HEK293 (cell line): ENCODE results near the gene LSMEM2.

Source experiments
- CTCF ChIA-PET: fragments of 350-600 bp; formaldehyde crosslinking; extraction: SDS; loops from one replicate; lab custom pipeline; 2021; ENCODE audit warnings: antibody characterized with exemption; lab: Yijun Ruan, JAX
- POLR2A ChIA-PET: fragments of 300-600 bp; formaldehyde crosslinking; extraction: SDS; loops from one replicate; lab custom pipeline; 2020; ENCODE audit warnings: antibody characterized with exemption, inconsistent platforms; lab: Yijun Ruan, JAX
- H3K27ac ChIP-seq: fragments of 200-500 bp; sonication (Bioruptor generic); 2 replicates; pipeline ENCODE4 v1.5.1; 2014; ENCODE audit warnings: low read depth, low read length, control low read depth, inconsistent platforms; ENCODE audit errors: extremely low read depth
- H3K36me3 ChIP-seq, 2 experiments: fragments of 200-500 bp in 1 of 2; sonication (Bioruptor generic) in 1 of 2; 1 replicate in 1 of 2; 2 replicates in 1 of 2; pipeline ENCODE4 v1.5.1; 2014 to 2017; ENCODE audit warnings: inconsistent platforms in 2 of 2, low read length in 2 of 2; ENCODE audit not compliant: control insufficient read depth in 2 of 2, insufficient read depth in 1 of 2
- H3K4me1 ChIP-seq: fragments of 200-500 bp; sonication (Bioruptor generic); 2 replicates; pipeline ENCODE4 v1.5.1; 2014; ENCODE audit warnings: mild to moderate bottlenecking, low read length, inconsistent platforms; ENCODE audit not compliant: control insufficient read depth, insufficient read depth
- H3K4me3 ChIP-seq: 2 replicates; pipeline ENCODE4 v1.5.1; 2011; ENCODE audit warnings: low read depth, mild to moderate bottlenecking, control low read depth, low read length, moderate library complexity
- H3K9me3 ChIP-seq: fragments of 200-500 bp; sonication (Bioruptor generic); 2 replicates; pipeline ENCODE4 v1.5.1; 2014; ENCODE audit warnings: low read depth, low read length, inconsistent platforms; ENCODE audit not compliant: control insufficient read depth, insufficient read depth
- GLI2 ChIP-seq: fragments of 450-650 bp; formaldehyde crosslinking; IDR thresholded peaks from 2 replicates; pipeline ENCODE4; 2017; ENCODE audit warnings: missing biosample characterization, missing genetic modification characterization, low read depth, borderline replicate concordance
- GLIS1 ChIP-seq: fragments of 450-650 bp; formaldehyde crosslinking; IDR thresholded peaks from 2 replicates; pipeline ENCODE4 v1.5.1; 2016; ENCODE audit warnings: missing biosample characterization, missing genetic modification characterization
- KLF1 ChIP-seq: fragments of 450-650 bp; formaldehyde crosslinking; IDR thresholded peaks from 2 replicates; pipeline ENCODE4 v1.5.1; 2016; ENCODE audit warnings: missing biosample characterization, missing genetic modification characterization
- KLF7 ChIP-seq: fragments of 450-650 bp; formaldehyde crosslinking; IDR thresholded peaks from 2 replicates; pipeline ENCODE4 v1.5.1; 2016; ENCODE audit warnings: missing biosample characterization, missing genetic modification characterization, borderline replicate concordance
- KLF8 ChIP-seq: fragments of 450-650 bp; formaldehyde crosslinking; IDR thresholded peaks from 2 replicates; pipeline ENCODE4 v1.5.1; 2016; ENCODE audit warnings: missing biosample characterization, missing genetic modification characterization
- ZFHX2 ChIP-seq: fragments of 450-650 bp; formaldehyde crosslinking; conservative IDR thresholded peaks from 2 replicates; pipeline ENCODE4 v1.5.1; 2016; ENCODE audit warnings: missing biosample characterization, missing genetic modification characterization
- ZFP69B ChIP-seq: fragments of 450-650 bp; formaldehyde crosslinking; IDR thresholded peaks from 2 replicates; pipeline ENCODE4 v1.5.1; 2016; ENCODE audit warnings: missing biosample characterization, missing genetic modification characterization
- ZIC2 ChIP-seq: fragments of 450-650 bp; formaldehyde crosslinking; IDR thresholded peaks from 2 replicates; pipeline ENCODE4 v1.5.1; 2016; ENCODE audit warnings: missing biosample characterization, missing genetic modification characterization
- ZNF114 ChIP-seq: fragments of 450-650 bp; formaldehyde crosslinking; IDR thresholded peaks from 2 replicates; pipeline ENCODE4 v1.5.0; 2017; ENCODE audit warnings: missing biosample characterization, missing genetic modification characterization
- ZNF2 ChIP-seq: fragments of 450-650 bp; formaldehyde crosslinking; IDR thresholded peaks from 2 replicates; pipeline ENCODE4 v1.5.1; 2016; ENCODE audit warnings: missing biosample characterization, missing genetic modification characterization
- ZNF394 ChIP-seq: fragments of 450-650 bp; formaldehyde crosslinking; IDR thresholded peaks from 2 replicates; pipeline ENCODE4 v1.5.1; 2016; ENCODE audit warnings: missing biosample characterization, missing genetic modification characterization, mild to moderate bottlenecking, moderate library complexity, borderline replicate concordance
- ZNF510 ChIP-seq: fragments of 450-650 bp; formaldehyde crosslinking; IDR thresholded peaks from 2 replicates; pipeline ENCODE4 v1.5.1; 2018; ENCODE audit warnings: mild to moderate bottlenecking, missing genetic modification characterization, missing biosample characterization; ENCODE audit not compliant: insufficient replicate concordance
- ZNF514 ChIP-seq: fragments of 450-650 bp; formaldehyde crosslinking; IDR thresholded peaks from 2 replicates; pipeline ENCODE4 v1.5.1; 2016; ENCODE audit warnings: missing biosample characterization, missing genetic modification characterization
- ZNF596 ChIP-seq: fragments of 450-650 bp; IDR thresholded peaks from 2 replicates; pipeline ENCODE4 v1.5.0; 2018; ENCODE audit warnings: missing biosample characterization, mild to moderate bottlenecking, missing genetic modification characterization, moderate library complexity
- TF ChIP-seq, protein P1 (sequence below): fragments of 450-650 bp; formaldehyde crosslinking; IDR thresholded peaks from 2 replicates; pipeline ENCODE4 v1.5.1; 2016; ENCODE audit warnings: missing biosample characterization, missing genetic modification characterization
- TF ChIP-seq, protein P2 (sequence below): fragments of 450-650 bp; formaldehyde crosslinking; IDR thresholded peaks from 2 replicates; pipeline ENCODE4 v1.5.1; 2016; ENCODE audit warnings: missing biosample characterization, missing genetic modification characterization
- TF ChIP-seq, protein P3 (sequence below): fragments of 450-650 bp; formaldehyde crosslinking; IDR thresholded peaks from 2 replicates; pipeline ENCODE4 v1.5.1; 2017; ENCODE audit warnings: missing biosample characterization, missing genetic modification characterization

The LSMEM2 gene

DNA sequence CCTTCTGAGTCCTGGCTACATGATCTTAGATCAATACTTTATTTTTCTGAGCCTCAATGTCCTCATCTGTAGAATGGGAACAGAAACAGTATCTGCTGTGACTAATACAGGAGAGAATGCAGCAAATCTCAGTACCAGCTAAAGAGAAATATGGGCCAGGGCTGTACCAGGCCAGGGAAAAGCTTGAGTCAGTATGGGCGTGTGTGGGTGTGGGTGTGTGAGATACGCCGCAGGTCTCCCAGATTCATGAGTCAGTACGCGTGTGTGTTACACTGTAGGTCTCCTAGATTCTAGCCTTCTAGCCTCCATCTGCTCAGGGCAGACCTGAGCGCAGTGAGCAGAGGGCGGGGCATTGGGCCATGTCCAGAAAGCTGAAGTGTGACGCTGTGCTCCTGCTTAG is 27.7 kb upstream of the LSMEM2 start:
- TF ChIP-seq ZNF510 (tag by site-specific recombination) (no peak), ZFHX2 (tag by site-specific recombination) (peak; percentile 57), ZIC2 (tag by site-specific recombination) (no peak), ZNF394 (tag by site-specific recombination) (no peak), KLF7 (tag by site-specific recombination) (no peak), ZNF2 (tag by site-specific recombination) (no peak), GLI2 (tag by site-specific recombination) (no peak), KLF8 (tag by site-specific recombination) (no peak), KLF1 (tag by site-specific recombination) (peak; percentile 80), ZFP69B (no peak), ZNF514 (no peak), GLIS1 (tag by site-specific recombination) (no peak), ZNF114 (no peak)
- TF ChIP-seq, protein P1, sequence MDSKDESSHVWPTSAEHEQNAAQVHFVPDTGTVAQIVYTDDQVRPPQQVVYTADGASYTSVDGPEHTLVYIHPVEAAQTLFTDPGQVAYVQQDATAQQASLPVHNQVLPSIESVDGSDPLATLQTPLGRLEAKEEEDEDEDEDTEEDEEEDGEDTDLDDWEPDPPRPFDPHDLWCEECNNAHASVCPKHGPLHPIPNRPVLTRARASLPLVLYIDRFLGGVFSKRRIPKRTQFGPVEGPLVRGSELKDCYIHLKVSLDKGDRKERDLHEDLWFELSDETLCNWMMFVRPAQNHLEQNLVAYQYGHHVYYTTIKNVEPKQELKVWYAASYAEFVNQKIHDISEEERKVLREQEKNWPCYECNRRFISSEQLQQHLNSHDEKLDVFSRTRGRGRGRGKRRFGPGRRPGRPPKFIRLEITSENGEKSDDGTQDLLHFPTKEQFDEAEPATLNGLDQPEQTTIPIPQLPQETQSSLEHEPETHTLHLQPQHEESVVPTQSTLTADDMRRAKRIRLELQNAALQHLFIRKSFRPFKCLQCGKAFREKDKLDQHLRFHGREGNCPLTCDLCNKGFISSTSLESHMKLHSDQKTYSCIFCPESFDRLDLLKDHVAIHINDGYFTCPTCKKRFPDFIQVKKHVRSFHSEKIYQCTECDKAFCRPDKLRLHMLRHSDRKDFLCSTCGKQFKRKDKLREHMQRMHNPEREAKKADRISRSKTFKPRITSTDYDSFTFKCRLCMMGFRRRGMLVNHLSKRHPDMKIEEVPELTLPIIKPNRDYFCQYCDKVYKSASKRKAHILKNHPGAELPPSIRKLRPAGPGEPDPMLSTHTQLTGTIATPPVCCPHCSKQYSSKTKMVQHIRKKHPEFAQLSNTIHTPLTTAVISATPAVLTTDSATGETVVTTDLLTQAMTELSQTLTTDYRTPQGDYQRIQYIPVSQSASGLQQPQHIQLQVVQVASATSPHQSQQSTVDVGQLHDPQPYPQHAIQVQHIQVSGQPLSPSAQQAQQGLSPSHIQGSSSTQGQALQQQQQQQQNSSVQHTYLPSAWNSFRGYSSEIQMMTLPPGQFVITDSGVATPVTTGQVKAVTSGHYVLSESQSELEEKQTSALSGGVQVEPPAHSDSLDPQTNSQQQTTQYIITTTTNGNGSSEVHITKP (tag by site-specific recombination) = no peak
- TF ChIP-seq, protein P2, sequence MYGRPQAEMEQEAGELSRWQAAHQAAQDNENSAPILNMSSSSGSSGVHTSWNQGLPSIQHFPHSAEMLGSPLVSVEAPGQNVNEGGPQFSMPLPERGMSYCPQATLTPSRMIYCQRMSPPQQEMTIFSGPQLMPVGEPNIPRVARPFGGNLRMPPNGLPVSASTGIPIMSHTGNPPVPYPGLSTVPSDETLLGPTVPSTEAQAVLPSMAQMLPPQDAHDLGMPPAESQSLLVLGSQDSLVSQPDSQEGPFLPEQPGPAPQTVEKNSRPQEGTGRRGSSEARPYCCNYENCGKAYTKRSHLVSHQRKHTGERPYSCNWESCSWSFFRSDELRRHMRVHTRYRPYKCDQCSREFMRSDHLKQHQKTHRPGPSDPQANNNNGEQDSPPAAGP (tag by site-specific recombination) = peak; percentile 62; the same call in 1 of the 2 replicates
- Histone ChIP-seq H3K36me3 (peaks cover 0 to 32% of the 10 kb centered on the region in 2 experiments; a peak in 2 of 3 replicates), H3K9me3 (no peaks in the 10 kb centered on the region), H3K4me1 (no peaks in the 10 kb centered on the region), H3K27ac (no peak overlapping the region), H3K4me3 (no peak overlapping the region)
- ChIA-PET CTCF (interaction anchor here (0.8 to 5.5 kb wide), 4 partner anchors 13 to 70 kb away, joined by 3 to 71 read pairs (median 4); partner anchors contain the start of gene GNAT1), POLR2A (interaction anchor here (1.1 kb wide), 1 partner anchor 24 kb away, joined by 3 read pairs; no protein-coding TSS in a partner anchor)

DNA sequence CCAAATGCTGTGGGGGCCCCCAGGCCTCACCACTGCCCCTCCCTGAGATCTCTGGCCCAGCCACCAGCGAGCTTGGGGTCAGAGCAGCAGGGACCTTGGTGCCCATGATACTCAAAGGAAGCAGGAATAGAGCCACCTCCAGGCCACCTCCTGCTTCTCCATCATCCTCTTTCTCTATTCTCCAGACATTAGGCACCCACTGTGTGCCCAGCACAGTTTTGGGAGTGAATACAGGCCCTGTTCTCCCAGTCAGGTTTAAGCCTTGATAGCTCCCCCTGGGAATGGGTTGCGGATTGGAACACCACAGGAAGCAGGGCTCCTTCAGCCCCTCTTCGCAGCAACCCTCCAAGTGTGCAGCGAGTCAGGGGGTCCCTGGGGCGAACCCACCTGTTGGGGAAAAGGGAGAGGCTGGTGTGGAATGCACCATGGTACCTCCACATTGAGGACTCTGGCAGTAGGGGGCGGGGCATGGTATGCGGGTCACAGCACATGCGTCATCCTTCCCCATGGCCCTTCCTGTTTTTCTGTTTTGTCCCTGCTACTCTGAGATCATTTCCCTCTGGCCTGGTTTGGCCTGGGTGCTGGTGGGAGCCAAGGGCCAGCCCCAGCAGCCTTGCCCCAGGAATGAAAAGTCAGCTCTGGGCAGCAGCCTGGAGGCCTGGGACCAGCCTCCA is 24.2 kb upstream of the LSMEM2 start:
- TF ChIP-seq, protein P3, sequence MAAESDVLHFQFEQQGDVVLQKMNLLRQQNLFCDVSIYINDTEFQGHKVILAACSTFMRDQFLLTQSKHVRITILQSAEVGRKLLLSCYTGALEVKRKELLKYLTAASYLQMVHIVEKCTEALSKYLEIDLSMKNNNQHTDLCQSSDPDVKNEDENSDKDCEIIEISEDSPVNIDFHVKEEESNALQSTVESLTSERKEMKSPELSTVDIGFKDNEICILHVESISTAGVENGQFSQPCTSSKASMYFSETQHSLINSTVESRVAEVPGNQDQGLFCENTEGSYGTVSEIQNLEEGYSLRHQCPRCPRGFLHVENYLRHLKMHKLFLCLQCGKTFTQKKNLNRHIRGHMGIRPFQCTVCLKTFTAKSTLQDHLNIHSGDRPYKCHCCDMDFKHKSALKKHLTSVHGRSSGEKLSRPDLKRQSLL (tag by site-specific recombination) = peak; percentile 37; the same call in 1 of the 2 replicates
- no peak for TF ChIP-seq ZNF596 (tag by site-specific recombination)
- TF ChIP-seq, all 188 proteins: peak for 1
- no peak overlapping the region for H3K4me3 ChIP-seq
- H3K4me1 ChIP-seq = no peaks in the 10 kb centered on the region; the same call in 1 of the 2 replicates
- H3K9me3 ChIP-seq = no peaks in the 10 kb centered on the region
- ChIA-PET CTCF (interaction anchor here (0.7 to 2.5 kb wide), 4 partner anchors 8 to 701 kb away, joined by 3 to 20 read pairs (median 3); no protein-coding TSS in a partner anchor), POLR2A (interaction anchor here (1.6 kb wide), 1 partner anchor 10 kb away, joined by 4 read pairs; no protein-coding TSS in a partner anchor)
- H3K36me3 ChIP-seq = peaks cover 5 to 54% of the 10 kb centered on the region in 2 experiments
- no peak overlapping the region for H3K27ac ChIP-seq
